Trophoblast cell (in vitro differentiated cells and primary cell): ENCODE results near the gene BDH1. TPM values are rescaled to one million over a fixed set of nuclear protein-coding genes. Genes with fewer than 3 reads are reported as not detected.
A peak's percentile ranks its signal among the peaks of the same experiment; 100 is the strongest.
"Not testable (repeated sequence)": the region's sequence is repeated elsewhere in the genome, so short reads cannot be mapped to it uniquely, and the experiment has no call there.

Experiments
- DNase-seq, 2 donors: peaks; one replicate each; pipeline ENCODE4 v3.0.0-alpha.2; 2016
- H2AFZ ChIP-seq: 2 replicates; pipeline ENCODE4 v1.6.1; 2013; ENCODE audit warnings: low read length, moderate library complexity, mild to moderate bottlenecking; ENCODE audit not compliant: insufficient read depth, poor library complexity
- H2AK5ac ChIP-seq: 2 replicates; pipeline ENCODE4 v1.6.1; 2013; ENCODE audit warnings: mild to moderate bottlenecking, low read length
- H2BK120ac ChIP-seq: 2 replicates; pipeline ENCODE4 v1.6.1; 2013; ENCODE audit warnings: low read length, mild to moderate bottlenecking, moderate library complexity; ENCODE audit not compliant: insufficient read depth, poor library complexity
- H2BK12ac ChIP-seq: 2 replicates; pipeline ENCODE4 v1.6.1; 2013; ENCODE audit warnings: mild to moderate bottlenecking, low read length, moderate library complexity
- H2BK5ac ChIP-seq: 2 replicates; pipeline ENCODE4 v1.6.1; 2013; ENCODE audit warnings: low read length, low read depth, moderate library complexity, mild to moderate bottlenecking; ENCODE audit not compliant: poor library complexity
- H3K14ac ChIP-seq: 2 replicates; pipeline ENCODE4 v1.6.1; 2013; ENCODE audit warnings: mild to moderate bottlenecking, low read length
- H3K18ac ChIP-seq: 2 replicates; pipeline ENCODE4 v1.6.1; 2013; ENCODE audit warnings: mild to moderate bottlenecking, low read length
- H3K23ac ChIP-seq: 2 replicates; pipeline ENCODE4 v1.6.1; 2013; ENCODE audit warnings: low read length
- H3K27ac ChIP-seq: 2 replicates; pipeline ENCODE4 v1.5.1; 2013; ENCODE audit warnings: low read depth, mild to moderate bottlenecking, inconsistent platforms, low read length, moderate library complexity
- H3K27me3 ChIP-seq: 2 replicates; pipeline ENCODE4 v1.6.1; 2013; ENCODE audit warnings: inconsistent platforms, mild to moderate bottlenecking, low read length, moderate library complexity; ENCODE audit not compliant: insufficient read depth
- H3K36me3 ChIP-seq, 2 experiments: 1 replicate in 1 of 2; 2 replicates in 1 of 2; pipeline ENCODE4 v1.6.1; 2013; ENCODE audit warnings: low read length in 2 of 2, mild to moderate bottlenecking in 2 of 2, moderate library complexity in 1 of 2; ENCODE audit not compliant: insufficient read depth in 2 of 2, control insufficient read depth in 1 of 2
- H3K4ac ChIP-seq: 2 replicates; pipeline ENCODE4 v1.6.1; 2013; ENCODE audit warnings: low read depth, mild to moderate bottlenecking, low read length, moderate library complexity
- H3K4me1 ChIP-seq, 2 experiments: 1 replicate in 1 of 2; 2 replicates in 1 of 2; pipeline ENCODE4 v1.6.1; 2013; ENCODE audit warnings: low read length in 2 of 2, mild to moderate bottlenecking in 2 of 2, moderate library complexity in 1 of 2; ENCODE audit not compliant: insufficient read depth in 2 of 2, control insufficient read depth in 1 of 2
- H3K4me2 ChIP-seq: 2 replicates; pipeline ENCODE4 v1.6.1; 2013; ENCODE audit warnings: inconsistent platforms, mild to moderate bottlenecking, low read length, moderate library complexity
- H3K4me3 ChIP-seq: 2 replicates; pipeline ENCODE4 v1.5.1; 2013; ENCODE audit warnings: mild to moderate bottlenecking, low read depth, low read length, inconsistent platforms
- H3K79me1 ChIP-seq: one replicate; pipeline ENCODE4 v1.6.1; 2013; ENCODE audit warnings: low read length
- H3K79me2 ChIP-seq: 2 replicates; pipeline ENCODE4 v1.6.1; 2013; ENCODE audit warnings: low read length, mild to moderate bottlenecking; ENCODE audit not compliant: control insufficient read depth, insufficient read depth, poor library complexity
- H3K9ac ChIP-seq: 2 replicates; pipeline ENCODE4 v1.6.1; 2013; ENCODE audit warnings: mild to moderate bottlenecking, low read length
- H3K9me3 ChIP-seq: 2 replicates; pipeline ENCODE4 v1.6.1; 2013; ENCODE audit warnings: low read depth, mild to moderate bottlenecking, control low read depth, inconsistent platforms, low read length; ENCODE audit not compliant: insufficient read depth
- H4K12ac ChIP-seq: 2 replicates; pipeline ENCODE4 v1.6.1; 2013; ENCODE audit warnings: low read depth, mild to moderate bottlenecking, low read length, moderate library complexity
- H4K8ac ChIP-seq: 2 replicates; pipeline ENCODE4 v1.6.1; 2013; ENCODE audit warnings: low read depth, mild to moderate bottlenecking, low read length, moderate library complexity
- H4K91ac ChIP-seq: one replicate; pipeline ENCODE4 v1.6.1; 2013; ENCODE audit warnings: low read depth, mild to moderate bottlenecking, low read length, moderate library complexity
- whole genome bisulfite sequencing: extraction: QIAGEN DNeasy Blood & Tissue Kit; methylation state at CpG from one replicate; pipeline ENCODE4 v1.1.7; 2013; ENCODE audit warnings: missing lambda C conversion rate; ENCODE audit not compliant: insufficient read length, insufficient coverage; ENCODE audit errors: extremely low coverage; 5-methylcytosine and 5-hydroxymethylcytosine counted together
- polyA plus RNA-seq: library from polyadenylated mRNA; stranded (reverse); fragments of 200-250 nt; gene quantifications from 2 replicates; pipeline ENCODE4 v1.2.3, GENCODE V29; 2013

The BDH1 gene, protein sequence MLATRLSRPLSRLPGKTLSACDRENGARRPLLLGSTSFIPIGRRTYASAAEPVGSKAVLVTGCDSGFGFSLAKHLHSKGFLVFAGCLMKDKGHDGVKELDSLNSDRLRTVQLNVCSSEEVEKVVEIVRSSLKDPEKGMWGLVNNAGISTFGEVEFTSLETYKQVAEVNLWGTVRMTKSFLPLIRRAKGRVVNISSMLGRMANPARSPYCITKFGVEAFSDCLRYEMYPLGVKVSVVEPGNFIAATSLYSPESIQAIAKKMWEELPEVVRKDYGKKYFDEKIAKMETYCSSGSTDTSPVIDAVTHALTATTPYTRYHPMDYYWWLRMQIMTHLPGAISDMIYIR
- 3.1 and 3.6 TPM in 2 replicates for polyA plus RNA-seq

DNA sequence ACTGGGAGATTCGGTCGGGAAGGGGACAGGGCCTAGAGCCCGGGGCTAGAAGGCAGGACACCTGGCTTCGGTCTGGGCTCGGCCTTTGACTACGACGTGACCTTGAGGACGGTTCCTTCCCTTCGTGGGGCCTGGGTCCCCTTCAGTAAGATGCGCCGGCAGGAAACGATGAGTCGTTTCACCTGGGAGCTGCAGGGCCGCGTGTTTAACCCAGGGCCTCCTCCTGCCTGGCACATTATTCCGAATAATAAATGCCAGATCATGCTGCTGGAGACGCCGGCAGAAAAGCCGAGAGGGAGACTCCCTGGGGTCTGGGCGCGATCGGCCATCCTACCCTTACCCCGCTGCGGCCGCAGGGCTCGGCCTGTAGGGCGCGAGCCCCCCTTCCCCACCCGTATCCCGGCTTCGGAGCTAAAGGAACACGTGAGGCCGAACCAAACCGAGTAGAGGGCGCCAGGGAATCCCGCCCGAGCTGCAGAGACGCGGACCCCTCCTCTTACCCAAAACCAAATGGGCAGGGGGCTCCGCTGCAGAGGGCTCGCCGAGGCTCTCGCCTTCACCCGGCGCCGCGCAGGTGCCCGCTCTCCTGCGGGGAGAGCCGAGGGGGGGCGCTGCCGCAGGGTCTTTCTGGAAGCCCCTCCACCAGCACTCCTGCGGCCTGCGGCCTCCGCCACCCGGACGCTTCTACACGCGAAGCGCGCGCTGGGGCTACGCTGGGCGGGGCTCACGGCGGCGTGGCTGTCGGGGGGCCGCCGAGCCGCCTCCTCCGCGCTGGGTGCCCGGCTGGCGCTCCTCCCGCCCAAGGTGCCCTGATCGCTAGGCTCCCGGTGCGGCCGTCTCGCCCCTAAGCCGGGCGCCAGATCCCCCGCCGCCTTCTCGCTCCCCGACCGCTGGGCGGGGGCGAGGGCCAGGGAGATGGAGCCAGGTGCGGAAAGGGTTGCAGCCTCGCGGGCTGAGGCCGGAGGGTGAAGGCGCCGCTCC is at the start of gene BDH1:
Gene BDH1 (minus strand): TSS at position 688 of the 981 bp plus-strand sequence. CDS start 9,525 bp downstream, outside the sequence.
- Histone ChIP-seq H3K4me2 (peak within 1 kb of the TSS; percentile 76), H3K23ac (no peak within 1 kb of the TSS)

DNA sequence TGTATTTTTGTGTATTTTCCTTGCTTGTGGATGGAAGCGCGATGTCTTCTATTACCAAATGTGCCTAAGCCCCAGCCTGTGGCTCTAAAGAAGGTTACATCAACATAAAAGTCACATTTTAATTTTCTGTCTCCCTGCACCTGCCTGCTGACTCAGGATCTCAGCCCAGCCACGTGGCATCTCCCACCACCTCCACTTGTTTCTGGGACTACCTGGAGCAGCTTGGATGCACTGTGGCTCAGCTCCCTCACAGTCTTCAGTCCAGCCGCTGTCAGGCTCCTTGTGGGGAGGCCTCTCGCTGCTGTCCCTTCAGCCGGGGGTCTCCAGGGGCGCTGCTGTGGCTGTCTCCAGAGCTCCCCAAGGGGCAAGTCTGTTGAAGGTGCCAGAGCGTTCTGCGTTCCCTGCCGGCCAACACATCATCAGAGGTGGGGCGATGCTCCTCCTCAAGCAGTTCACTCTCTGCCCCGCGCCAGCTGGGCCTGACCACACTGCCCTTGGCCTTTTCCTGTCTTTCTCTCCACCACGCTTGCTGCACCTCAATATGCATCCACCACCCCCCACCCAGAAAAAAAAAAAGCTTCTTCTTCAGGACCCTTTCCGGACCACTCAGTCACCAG is 47.7 kb upstream of the BDH1 start:
- Histone ChIP-seq H3K4ac (no peak overlapping the region), H3K79me1 (no peaks in the 10 kb centered on the region), H4K12ac (no peak overlapping the region), H2BK120ac (no peak overlapping the region), H2AK5ac (no peak overlapping the region), H2BK12ac (no peak overlapping the region), H3K79me2 (no peaks in the 10 kb centered on the region), H3K4me2 (no peak overlapping the region), H3K18ac (no peak overlapping the region), H2AFZ (no peak overlapping the region), H4K91ac (no peak overlapping the region), H3K27ac (no peak overlapping the region), H3K36me3 (peaks cover 10 to 19% of the 10 kb centered on the region in 2 experiments), H3K9me3 (peaks cover 12% of the 10 kb centered on the region), H3K23ac (no peak overlapping the region), H3K14ac (no peak overlapping the region), H3K4me3 (no peak overlapping the region), H3K4me1 (no peaks in the 10 kb centered on the region), H3K9ac (no peak overlapping the region), H4K8ac (no peak overlapping the region), H3K27me3 (no peaks in the 10 kb centered on the region), H2BK5ac (no peak overlapping the region)
- no CpG with 5 or more reads among the region's 15 CpGs for WGBS
- no peak for DNase-seq

More for the DNA sequence above, at the start of gene BDH1:
- Histone ChIP-seq H3K14ac (peak within 1 kb of the TSS; percentile 23), H3K4me3 (peak within 1 kb of the TSS; percentile 72), H2AFZ (peak within 1 kb of the TSS; percentile 43), H2BK12ac (no peak within 1 kb of the TSS), H4K12ac (peak within 1 kb of the TSS; percentile 23), H2BK120ac (peak within 1 kb of the TSS; percentile 24), H3K4me1 (peaks cover 2 to 10% of the 10 kb centered on the region in 2 experiments), H3K4ac (peak within 1 kb of the TSS; percentile 4), H4K91ac (no peak within 1 kb of the TSS), H3K18ac (peak within 1 kb of the TSS; percentile 13), H3K36me3 (no peaks in the 10 kb centered on the region), H4K8ac (peak within 1 kb of the TSS; percentile 84), H3K79me2 (no peaks in the 10 kb centered on the region), H3K79me1 (peaks cover 7% of the 10 kb centered on the region), H3K9me3 (no peaks in the 10 kb centered on the region), H3K27me3 (peaks cover 7% of the 10 kb centered on the region), H2AK5ac (no peak within 1 kb of the TSS), H3K27ac (peak within 1 kb of the TSS; percentile 2), H2BK5ac (peak within 1 kb of the TSS; percentile 18), H3K9ac (peak within 1 kb of the TSS; percentile 0)
- DNase-seq: peak in 1 of 2 donors; percentile 17
- no CpG with 5 or more reads among the region's 96 CpGs for WGBS

DNA sequence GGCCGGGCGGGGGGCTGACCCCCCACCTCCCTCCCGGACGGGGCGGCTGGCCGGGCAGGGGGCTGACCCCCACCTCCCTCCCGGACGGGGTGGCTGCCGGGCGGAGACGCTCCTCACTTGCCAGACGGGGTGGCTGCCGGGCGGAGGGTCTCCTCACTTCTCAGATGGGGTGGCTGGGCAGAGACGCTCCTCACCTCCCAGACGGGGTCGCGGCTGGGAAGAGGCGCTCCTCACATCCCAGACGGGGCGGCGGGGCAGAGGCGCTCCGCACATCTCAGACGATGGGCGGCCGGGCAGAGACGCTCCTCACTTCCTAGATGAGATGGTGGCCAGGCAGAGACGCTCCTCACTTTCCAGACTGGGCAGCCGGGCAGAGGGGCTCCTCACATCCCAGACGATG is 46.6 kb upstream of the BDH1 start:
- WGBS: no CpG with 5 or more reads among the region's 31 CpGs

DNA sequence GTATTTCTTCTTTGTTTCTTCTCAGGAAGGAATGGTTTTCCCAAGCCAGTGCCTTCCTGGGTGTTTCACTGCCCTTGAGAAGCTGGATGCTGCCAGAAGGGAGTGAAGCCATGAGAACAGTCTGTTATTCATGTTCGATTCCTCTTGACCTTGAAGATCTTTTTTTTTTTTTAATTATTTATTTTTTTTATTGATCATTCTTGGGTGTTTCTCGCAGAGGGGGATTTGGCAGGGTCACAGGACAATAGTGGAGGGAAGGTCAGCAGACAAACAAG is 45.7 kb upstream of the BDH1 start:
- not testable (repeated sequence) for H3K27me3 ChIP-seq, H2AK5ac ChIP-seq, H2BK12ac ChIP-seq, H3K4ac ChIP-seq, H3K4me3 ChIP-seq, H3K27ac ChIP-seq, H3K4me2 ChIP-seq, H3K14ac ChIP-seq, H4K12ac ChIP-seq, H4K91ac ChIP-seq, H2BK5ac ChIP-seq, H3K18ac ChIP-seq, H3K9ac ChIP-seq, H4K8ac ChIP-seq, H2BK120ac ChIP-seq, H3K79me2 ChIP-seq, DNase-seq, H2AFZ ChIP-seq, H3K4me1 ChIP-seq, H3K79me1 ChIP-seq, H3K36me3 ChIP-seq, H3K23ac ChIP-seq
- peaks cover 12% of the 10 kb centered on the region for H3K9me3 ChIP-seq
- no CpG with 5 or more reads among the region's 2 CpGs for whole genome bisulfite sequencing

More for the DNA sequence above, 46.6 kb upstream of the BDH1 start:
- H2BK12ac ChIP-seq, H3K27ac ChIP-seq, H3K23ac ChIP-seq, H2BK120ac ChIP-seq, H3K4me2 ChIP-seq, H3K79me2 ChIP-seq, DNase-seq, H3K4me1 ChIP-seq, H3K4ac ChIP-seq, H3K14ac ChIP-seq, H4K91ac ChIP-seq, H2BK5ac ChIP-seq, H3K79me1 ChIP-seq, H3K4me3 ChIP-seq, H2AFZ ChIP-seq, H4K8ac ChIP-seq, H3K27me3 ChIP-seq, H3K36me3 ChIP-seq, H4K12ac ChIP-seq, H3K18ac ChIP-seq, H3K9ac ChIP-seq, H2AK5ac ChIP-seq: not testable (repeated sequence)
- peaks cover 12% of the 10 kb centered on the region for H3K9me3 ChIP-seq
